Peyer's patch (tissue), 4 donors: Measurements from ENCODE around the gene SPRN.

Experiments used
- CTCF ChIP-seq, 6 experiments: fragments of 450-650 bp in 4 of 6; fragments of 200-600 bp in 2 of 6; sonication (generic) in 1 of 6; IDR thresholded peaks; one replicate each; pipeline ENCODE4 v1.5.1; 2017 to 2019; ENCODE audit warnings: antibody characterized with exemption in 6 of 6, mild to moderate bottlenecking in 3 of 6, moderate library complexity in 1 of 6
- POLR2A ChIP-seq, 2 donors: fragments of 450-650 bp; IDR thresholded peaks; one replicate each; pipeline ENCODE4 v1.5.1; 2017; ENCODE audit warnings: antibody characterized with exemption in 2 of 2, mild to moderate bottlenecking in 2 of 2, moderate library complexity in 2 of 2

- no peak for TF ChIP-seq CTCF (IDR thresholded peaks at IDR 0.05)
- TF ChIP-seq POLR2A (IDR thresholded peaks at IDR 0.05) = no peak
Observed at GRCh38 chr10:133391761-133392518, 32.5 kb downstream of the SPRN start.
